Cerebellar nuclear complex (tissue), 1 donor: ENCODE data around the gene GINS3.

Experiments used
- DNase-seq, 2 experiments: peaks; one replicate each; lab custom pipeline; 2025; lab: John Stamatoyannopoulos, UW

GINS3 gene

GRCh38 chr16:58425756-58426494 is 33.7 kb downstream of the GINS3 start:
- DNase-seq, result no peak

- DNase-seq, result peak; percentile 83 to 97
Measured at GRCh38 chr16:58426966-58427365, 34.7 kb downstream of the GINS3 start.

- DNase-seq, result no peak
Measured at GRCh38 chr16:58428621-58429542, 36.6 kb downstream of the GINS3 start.

GRCh38 chr16:58430718-58431117 is 38.4 kb downstream of the GINS3 start:
- no peak for DNase-seq

- no peak for DNase-seq
Measured at GRCh38 chr16:58433569-58433951, 41.3 kb downstream of the GINS3 start.

- DNase-seq, result no peak
Measured at GRCh38 chr16:58435779-58436178, 43.5 kb downstream of the GINS3 start.

GRCh38 chr16:58440131-58440530 is 47.9 kb downstream of the GINS3 start:
- no peak for DNase-seq

GRCh38 chr16:58442547-58442946 is 50.3 kb downstream of the GINS3 start:
- no peak for DNase-seq

GRCh38 chr16:58443783-58444182 is 51.5 kb downstream of the GINS3 start:
- DNase-seq, result no peak

- DNase-seq, result no peak
Measured at GRCh38 chr16:58444265-58444664, 52.0 kb downstream of the GINS3 start.

GRCh38 chr16:58448890-58449289 is 56.6 kb downstream of the GINS3 start:
- DNase-seq, result no peak

GRCh38 chr16:58449306-58449705 is 57.0 kb downstream of the GINS3 start:
- no peak for DNase-seq

GRCh38 chr16:58449768-58450167 is 57.5 kb downstream of the GINS3 start:
- no peak for DNase-seq

GRCh38 chr16:58450590-58450989 is 58.3 kb downstream of the GINS3 start:
- no peak for DNase-seq

GRCh38 chr16:58451265-58451689 is 59.0 kb downstream of the GINS3 start:
- no peak for DNase-seq

GRCh38 chr16:58451945-58452401 is 59.7 kb downstream of the GINS3 start:
- no peak for DNase-seq

- no peak for DNase-seq
Measured at GRCh38 chr16:58452640-58453039, 60.4 kb downstream of the GINS3 start.

- no peak for DNase-seq
Measured at GRCh38 chr16:58454178-58454577, 61.9 kb downstream of the GINS3 start.

GRCh38 chr16:58454856-58455255 is 62.6 kb downstream of the GINS3 start:
- no peak for DNase-seq
